ENCODE measurements around the gene BRWD1. TPM values are rescaled to one million over a fixed set of nuclear protein-coding genes. Genes with fewer than 3 reads are reported as not detected.

Gene BRWD1
- total and polyA plus RNA-seq, 2 of the 13 experiments (the other 11 are each of a cell fraction or from before 2014, with no cell fraction given), result 13.9 to 28.0 TPM

DNA sequence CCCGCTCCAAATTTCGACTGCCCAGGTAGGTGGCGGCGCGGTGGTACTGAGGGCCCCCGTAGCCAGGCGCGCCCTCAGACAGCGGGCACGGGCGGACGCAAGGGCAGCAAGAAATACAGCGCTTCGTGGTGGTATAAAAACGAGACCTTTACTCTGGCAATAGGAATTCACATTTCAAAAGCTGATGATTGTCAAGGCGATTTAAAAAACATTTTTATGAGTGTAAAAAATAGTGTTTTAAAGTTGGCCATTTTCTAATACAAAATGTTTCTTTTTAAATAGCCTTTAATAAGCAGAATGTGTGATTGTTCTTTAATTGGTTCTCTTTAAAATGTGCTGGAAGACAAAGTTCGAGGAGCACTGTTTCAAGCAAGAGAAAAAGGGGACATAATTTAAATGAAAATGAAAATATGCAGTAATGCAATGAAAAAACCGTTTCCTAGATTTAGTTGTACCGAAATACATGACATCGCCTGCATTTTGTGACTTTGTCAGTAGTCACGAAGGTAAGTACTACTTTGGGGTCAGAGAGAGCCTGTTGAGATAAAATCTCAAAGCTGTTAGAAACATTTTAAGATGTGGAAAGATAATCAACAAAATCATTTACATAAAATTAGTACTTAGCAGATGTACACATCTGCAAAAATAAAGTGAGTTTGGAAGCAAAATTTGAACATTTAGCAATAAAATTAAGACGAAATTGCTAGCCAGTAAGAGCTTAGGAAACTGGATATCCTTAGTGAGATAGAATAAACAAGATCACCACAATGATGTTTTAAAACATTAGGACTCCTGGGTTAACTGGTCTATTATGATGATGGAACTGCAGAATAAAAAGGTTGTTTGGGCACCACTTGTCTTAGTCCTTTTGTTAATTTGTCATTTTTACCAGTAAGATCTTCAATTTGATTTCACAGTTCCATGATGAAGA lies 129.1 kb downstream of the BRWD1 start:
- TSS peak; percentile 84 for BruUV-seq (replicated peaks)
- WGBS (ENCODE audit: low lambda C conversion rate), result 1% methylated on average over 22 of the region's 22 CpGs
- H2AFZ ChIP-seq (ENCODE audit: low read length), result no peak overlapping the region
- peak overlapping the region; percentile 82 for H3K27ac ChIP-seq (ENCODE audit: extremely low read length, insufficient read depth, low read length)
- H3K9me3 ChIP-seq (ENCODE audit: low read length), result no peaks in the 10 kb centered on the region
- peaks cover 6% of the 10 kb centered on the region for H4K20me1 ChIP-seq (ENCODE audit: insufficient read depth, low read length)
- peaks cover 0 to 15% of the 10 kb centered on the region in 2 experiments; a peak in 3 of 5 replicates for H3K36me3 ChIP-seq (replicated peaks in 1 of 2; ENCODE audit: control insufficient read depth in 1 of 2, insufficient read depth in 2 of 2, low read length in 2 of 2)
- FAIRE-seq (no peak), DNase-seq (ENCODE audit: low spot score) (no peak), ATAC-seq (no peak)
- peaks cover 34% of the 10 kb centered on the region for H3K79me2 ChIP-seq (ENCODE audit: insufficient read depth, low read length)
- ChIA-PET POLR2A (interaction anchor here (0.8 to 1.9 kb wide), 12 partner anchors 12 to 396 kb away, joined by 3 to 15 read pairs (median 4); partner anchors contain the start of genes BRWD1, HMGN1 and LCA5L), CTCF (ENCODE audit: low intra/inter-chr PET ratio, low total read pairs) (no interaction called here)
- peak overlapping the region; percentile 91 to 96 (median 92) for H3K4me3 ChIP-seq (replicated peaks in 1 of 3; ENCODE audit: insufficient read depth in 1 of 3, low read depth in 2 of 3, low read length in 3 of 3)
- H3K9ac ChIP-seq (ENCODE audit: insufficient read depth, low read depth, low read length), result peak overlapping the region; percentile 99
- in situ Hi-C loops (cut with HindIII; ENCODE audit: extremely low pct_ligation_motif_present, low pct_unique_long_range_greater_than_20kb) (no loop called here), intact Hi-C loops (cut with micrococcal nuclease; ENCODE audit: unreplicated experiment) (no loop called here)
- peak overlapping the region; percentile 77 for H3K4me2 ChIP-seq (ENCODE audit: low read depth, low read length)
- no peaks in the 10 kb centered on the region; a peak in 1 of 5 replicates for H3K27me3 ChIP-seq (ENCODE audit: control insufficient read depth in 1 of 2, insufficient read depth in 2 of 2, low read length in 2 of 2)
- H3K4me1 ChIP-seq (ENCODE audit: insufficient read depth, low read length), result peaks cover 32% of the 10 kb centered on the region
- no peak for TF ChIP-seq POLR2G (IDR thresholded peaks at IDR 0.05; ENCODE audit: low read depth, low read length)
- TF ChIP-seq EHMT2 (IDR thresholded peaks at IDR 0.05; ENCODE audit: borderline replicate concordance, low read depth, low read length), result no peak
- no peak for TF ChIP-seq ZNF607 (CRISPR knock-in tag; IDR thresholded peaks at IDR 0.05; ENCODE audit: borderline replicate concordance)
- TF ChIP-seq SNRNP70 (IDR thresholded peaks at IDR 0.05; ENCODE audit: low read depth, low read length), result no peak
- TF ChIP-seq, protein P1, sequence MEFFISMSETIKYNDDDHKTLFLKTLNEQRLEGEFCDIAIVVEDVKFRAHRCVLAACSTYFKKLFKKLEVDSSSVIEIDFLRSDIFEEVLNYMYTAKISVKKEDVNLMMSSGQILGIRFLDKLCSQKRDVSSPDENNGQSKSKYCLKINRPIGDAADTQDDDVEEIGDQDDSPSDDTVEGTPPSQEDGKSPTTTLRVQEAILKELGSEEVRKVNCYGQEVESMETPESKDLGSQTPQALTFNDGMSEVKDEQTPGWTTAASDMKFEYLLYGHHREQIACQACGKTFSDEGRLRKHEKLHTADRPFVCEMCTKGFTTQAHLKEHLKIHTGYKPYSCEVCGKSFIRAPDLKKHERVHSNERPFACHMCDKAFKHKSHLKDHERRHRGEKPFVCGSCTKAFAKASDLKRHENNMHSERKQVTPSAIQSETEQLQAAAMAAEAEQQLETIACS (CRISPR knock-in tag; IDR thresholded peaks at IDR 0.05), result no peak
- TF ChIP-seq, protein P2, sequence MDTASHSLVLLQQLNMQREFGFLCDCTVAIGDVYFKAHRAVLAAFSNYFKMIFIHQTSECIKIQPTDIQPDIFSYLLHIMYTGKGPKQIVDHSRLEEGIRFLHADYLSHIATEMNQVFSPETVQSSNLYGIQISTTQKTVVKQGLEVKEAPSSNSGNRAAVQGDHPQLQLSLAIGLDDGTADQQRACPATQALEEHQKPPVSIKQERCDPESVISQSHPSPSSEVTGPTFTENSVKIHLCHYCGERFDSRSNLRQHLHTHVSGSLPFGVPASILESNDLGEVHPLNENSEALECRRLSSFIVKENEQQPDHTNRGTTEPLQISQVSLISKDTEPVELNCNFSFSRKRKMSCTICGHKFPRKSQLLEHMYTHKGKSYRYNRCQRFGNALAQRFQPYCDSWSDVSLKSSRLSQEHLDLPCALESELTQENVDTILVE (CRISPR knock-in tag; IDR thresholded peaks at IDR 0.05), result 0 out of 2 replicates have a peak, but pooled peaks have one; percentile 14
- 0 out of 2 replicates have a peak, but pooled peaks have one; percentile 7 for TF ChIP-seq ZSCAN25 (CRISPR knock-in tag; IDR thresholded peaks at IDR 0.05)
- no peak for TF ChIP-seq RORA (CRISPR knock-in tag; IDR thresholded peaks at IDR 0.05)
- no peak for TF ChIP-seq POGK (CRISPR knock-in tag; conservative IDR thresholded peaks at IDR 0.05)
- TF ChIP-seq ZKSCAN8 (CRISPR knock-in tag; IDR thresholded peaks at IDR 0.05; ENCODE audit: borderline replicate concordance), result no peak
- TF ChIP-seq, protein P3, sequence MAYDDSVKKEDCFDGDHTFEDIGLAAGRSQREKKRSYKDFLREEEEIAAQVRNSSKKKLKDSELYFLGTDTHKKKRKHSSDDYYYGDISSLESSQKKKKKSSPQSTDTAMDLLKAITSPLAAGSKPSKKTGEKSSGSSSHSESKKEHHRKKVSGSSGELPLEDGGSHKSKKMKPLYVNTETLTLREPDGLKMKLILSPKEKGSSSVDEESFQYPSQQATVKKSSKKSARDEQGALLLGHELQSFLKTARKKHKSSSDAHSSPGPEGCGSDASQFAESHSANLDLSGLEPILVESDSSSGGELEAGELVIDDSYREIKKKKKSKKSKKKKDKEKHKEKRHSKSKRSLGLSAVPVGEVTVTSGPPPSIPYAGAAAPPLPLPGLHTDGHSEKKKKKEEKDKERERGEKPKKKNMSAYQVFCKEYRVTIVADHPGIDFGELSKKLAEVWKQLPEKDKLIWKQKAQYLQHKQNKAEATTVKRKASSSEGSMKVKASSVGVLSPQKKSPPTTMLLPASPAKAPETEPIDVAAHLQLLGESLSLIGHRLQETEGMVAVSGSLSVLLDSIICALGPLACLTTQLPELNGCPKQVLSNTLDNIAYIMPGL (CRISPR knock-in tag; IDR thresholded peaks at IDR 0.05; ENCODE audit: borderline replicate concordance in 1 of 2, low read depth in 1 of 2), result no peak
- TF ChIP-seq KLF15 (CRISPR knock-in tag; IDR thresholded peaks at IDR 0.05; ENCODE audit: borderline replicate concordance), result 0 out of 2 replicates have a peak, but pooled peaks have one; percentile 12
- TF ChIP-seq ZNF292 (CRISPR knock-in tag; IDR thresholded peaks at IDR 0.05; ENCODE audit: borderline replicate concordance, low read depth), result no peak
- no peak for TF ChIP-seq PHB2 (IDR thresholded peaks at IDR 0.05; ENCODE audit: partially characterized antibody)
- no peak; the same call in 1 of the 2 replicates for TF ChIP-seq ZNF772 (CRISPR knock-in tag; IDR thresholded peaks at IDR 0.05)
- TF ChIP-seq NRL (CRISPR knock-in tag; IDR thresholded peaks at IDR 0.05; ENCODE audit: borderline replicate concordance), result no peak
